Tibial nerve (tissue), 4 donors: ENCODE measurements around the gene MARS1. TPM values are rescaled to one million over a fixed set of nuclear protein-coding genes. Genes with fewer than 3 reads are reported as not detected.
"Not testable (repeated sequence)": the region's sequence is repeated elsewhere in the genome, so short reads cannot be mapped to it uniquely, and the experiment has no call there.

Experiments used
- DNase-seq, 2 donors: peaks; one replicate each; pipeline ENCODE4 v3.0.0-alpha.2; 2019; ENCODE audit warnings: low spot score in 2 of 2
- H3K27ac ChIP-seq, 4 donors: fragments of 200-600 bp; sonication (generic) in 3 of 4; one replicate each; pipeline ENCODE4 v1.5.1; 2017 to 2019; ENCODE audit warnings: mild to moderate bottlenecking in 1 of 4
- H3K27me3 ChIP-seq, 2 donors: fragments of 200-600 bp; sonication (generic) in 1 of 2; one replicate each; pipeline versions ENCODE4 v1.5.1 to v1.6.0; 2017 to 2019
- H3K36me3 ChIP-seq, 3 donors: fragments of 200-600 bp; sonication (generic); one replicate each; pipeline ENCODE4 v1.5.1; 2018 to 2019
- H3K4me1 ChIP-seq, 4 donors: fragments of 200-600 bp; sonication (generic) in 3 of 4; one replicate each; pipeline ENCODE4 v1.5.1; 2017 to 2019
- H3K4me3 ChIP-seq, 4 donors: fragments of 200-600 bp; sonication (generic) in 3 of 4; one replicate each; pipeline ENCODE4 v1.5.1; 2017 to 2019; ENCODE audit warnings: mild to moderate bottlenecking in 1 of 4, moderate library complexity in 1 of 4
- H3K9me3 ChIP-seq, 4 donors: fragments of 200-600 bp; sonication (generic) in 3 of 4; one replicate each; pipeline ENCODE4 v1.5.1; 2017 to 2019
- CTCF ChIP-seq, 5 experiments: fragments of 200-600 bp in 3 of 5; fragments of 450-650 bp in 2 of 5; sonication (generic) in 3 of 5; IDR thresholded peaks; one replicate each; pipeline ENCODE4 v1.5.1; 2016 to 2019; ENCODE audit warnings: antibody characterized with exemption in 5 of 5, mild to moderate bottlenecking in 3 of 5, moderate library complexity in 2 of 5
- EP300 ChIP-seq, 2 donors: sonication (generic); formaldehyde crosslinking; IDR thresholded peaks; one replicate each; pipeline ENCODE4 v1.6.1; 2017; ENCODE audit warnings: antibody characterized with exemption in 2 of 2, mild to moderate bottlenecking in 1 of 2
- POLR2A ChIP-seq, 2 donors: fragments of 450-650 bp; IDR thresholded peaks; one replicate each; pipeline ENCODE4 v1.6.1; 2017; ENCODE audit warnings: antibody characterized with exemption in 2 of 2, mild to moderate bottlenecking in 2 of 2, moderate library complexity in 2 of 2
- WGBS, 2 donors: methylation state at CpG; one replicate each; pipeline ENCODE4 v1.1.5; 2018; 5-methylcytosine and 5-hydroxymethylcytosine counted together
- total RNA-seq, 4 donors: library from RNA; depleted of rRNA; stranded (reverse); fragments of >200 nt; gene quantifications; one replicate each; pipeline ENCODE4 v1.1.0, GENCODE V29; 2016

MARS1 gene
- total RNA-seq: 100 to 1,000 TPM in 1 of 4 donors, 10 to 100 TPM in 3; 53.5 to 101 (median 74.2) TPM

DNA sequence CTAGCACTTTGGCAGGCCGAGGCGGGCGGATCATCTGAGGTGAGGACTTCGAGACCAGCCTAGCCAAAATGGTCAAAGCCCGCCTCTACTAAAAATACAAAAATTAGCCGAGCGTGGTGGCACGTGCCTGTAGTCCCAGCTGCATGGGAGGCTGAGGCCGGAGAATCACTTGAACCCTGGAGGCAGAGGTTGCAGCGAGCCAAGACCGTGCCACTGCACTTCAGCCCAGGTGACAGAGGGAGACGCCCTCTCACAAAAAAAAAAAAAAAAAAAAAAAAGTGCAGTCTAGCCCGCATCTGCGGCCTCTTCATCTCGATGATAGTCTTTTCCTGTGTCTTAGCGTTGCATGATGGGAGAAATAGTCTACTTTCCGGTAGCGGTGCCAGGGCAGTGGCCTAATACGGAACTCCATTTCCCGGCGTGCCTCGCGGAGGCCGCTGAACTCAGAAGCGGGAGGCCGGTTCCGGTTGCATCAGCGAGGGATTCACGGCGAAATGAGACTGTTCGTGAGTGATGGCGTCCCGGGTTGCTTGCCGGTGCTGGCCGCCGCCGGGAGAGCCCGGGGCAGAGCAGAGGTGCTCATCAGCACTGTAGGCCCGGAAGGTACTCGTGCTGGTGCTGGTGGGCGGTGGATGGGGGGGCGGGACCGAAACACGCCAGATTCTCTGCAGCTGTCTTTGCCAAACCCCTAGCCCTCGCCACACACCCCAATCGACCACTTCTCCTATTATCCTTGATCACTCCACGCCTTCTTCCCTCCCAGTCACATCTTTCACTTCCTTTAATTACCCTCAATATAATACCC, at the start of gene MARS1:
TSS of gene MARS1 (plus strand) at position 472 of the 805 bp plus-strand sequence. CDS start at position 495, 23 bp downstream.
- Histone ChIP-seq H3K4me1 (peaks cover 0 to 19% (median 12%) of the 10 kb centered on the region in 4 donors), H3K4me3 (peak within 1 kb of the TSS; percentile 66 to 90 (median 80)), H3K9me3 (no peaks in the 10 kb centered on the region), H3K27me3 (no peaks in the 10 kb centered on the region), H3K27ac (peak within 1 kb of the TSS; percentile 48 to 78 (median 69)), H3K36me3 (peaks cover 6 to 32% (median 7%) of the 10 kb centered on the region in 3 donors)
- DNase-seq: peak; percentile 86 to 96
- 7% methylated on average over 47 of the region's 47 CpGs for WGBS, 2 donors
- TF ChIP-seq POLR2A (IDR thresholded peaks at IDR 0.05) (peak; percentile 12 to 51), CTCF (IDR thresholded peaks at IDR 0.05) (peak in 2 of 5 experiments; percentile 33 to 46), EP300 (IDR thresholded peaks at IDR 0.05) (peak; percentile 75 to 89)

DNA sequence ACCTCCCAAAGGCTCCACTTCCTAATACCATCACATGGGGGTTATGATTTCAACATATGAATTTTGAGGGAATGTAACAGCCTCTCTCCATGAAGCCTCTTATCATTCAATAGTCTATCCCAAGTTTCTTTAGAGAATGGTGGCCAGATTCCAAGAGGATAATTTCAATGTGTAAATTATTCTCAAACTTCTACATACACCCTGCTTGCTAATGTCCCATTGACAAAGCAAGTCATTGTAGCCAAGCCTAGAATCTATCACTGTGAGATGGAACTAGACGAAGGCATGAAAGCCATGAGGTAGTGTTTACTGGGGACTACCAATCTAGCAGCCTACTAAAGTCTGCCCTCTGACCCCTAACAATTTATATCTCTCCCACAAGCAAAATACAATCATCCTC, 49.5 kb upstream of the MARS1 start:
- H3K27ac ChIP-seq: no peak overlapping the region
- H3K4me1 ChIP-seq: no peaks in the 10 kb centered on the region
- H3K9me3 ChIP-seq: peaks cover 0 to 7% (median 0%) of the 10 kb centered on the region in 4 donors
- DNase-seq: no peak
- no peaks in the 10 kb centered on the region for H3K36me3 ChIP-seq
- 23 to 53% methylated on average over 1 of the region's 1 CpG for WGBS, 2 donors
- TF ChIP-seq POLR2A (IDR thresholded peaks at IDR 0.05): no peak
- TF ChIP-seq CTCF (IDR thresholded peaks at IDR 0.05): no peak
- no peak for TF ChIP-seq EP300 (IDR thresholded peaks at IDR 0.05)
- no peak overlapping the region for H3K4me3 ChIP-seq
- H3K27me3 ChIP-seq: no peaks in the 10 kb centered on the region

- no peak for DNase-seq
- TF ChIP-seq CTCF (IDR thresholded peaks at IDR 0.05): no peak
- TF ChIP-seq EP300 (IDR thresholded peaks at IDR 0.05): no peak
- Histone ChIP-seq H3K36me3 (no peaks in the 10 kb centered on the region), H3K27ac (no peak overlapping the region), H3K4me1 (no peaks in the 10 kb centered on the region), H3K27me3 (no peaks in the 10 kb centered on the region), H3K9me3 (peaks cover 0 to 7% (median 0%) of the 10 kb centered on the region in 4 donors), H3K4me3 (no peak overlapping the region)
- WGBS, 2 donors: 67% methylated on average over 4 of the region's 4 CpGs
Observed at GRCh38 chr12:57439762-57440266, 48.1 kb upstream of the MARS1 start.

- not testable (repeated sequence) for H3K27me3 ChIP-seq, H3K27ac ChIP-seq, H3K4me1 ChIP-seq, H3K36me3 ChIP-seq, H3K9me3 ChIP-seq, DNase-seq, H3K4me3 ChIP-seq
- WGBS, 2 donors: 84 to 93% methylated on average over 2 of the region's 2 CpGs
Observed at GRCh38 chr12:57441393-57441792, 46.5 kb upstream of the MARS1 start.

- Histone ChIP-seq H3K27ac (no peak overlapping the region), H3K4me1 (no peaks in the 10 kb centered on the region), H3K9me3 (peaks cover 0 to 7% (median 0%) of the 10 kb centered on the region in 4 donors), H3K36me3 (no peaks in the 10 kb centered on the region), H3K4me3 (no peak overlapping the region), H3K27me3 (no peaks in the 10 kb centered on the region)
- no peak for DNase-seq
- WGBS, 2 donors: 50 to 82% methylated on average over 1 of the region's 1 CpG
- TF ChIP-seq POLR2A (IDR thresholded peaks at IDR 0.05) (no peak), EP300 (IDR thresholded peaks at IDR 0.05) (no peak), CTCF (IDR thresholded peaks at IDR 0.05) (no peak)
Observed at GRCh38 chr12:57441846-57442427, 45.9 kb upstream of the MARS1 start.

GRCh38 chr12:57444337-57444736, 43.5 kb upstream of the MARS1 start:
- H3K4me3 ChIP-seq, H3K4me1 ChIP-seq, H3K27ac ChIP-seq, H3K36me3 ChIP-seq, H3K27me3 ChIP-seq, DNase-seq, H3K9me3 ChIP-seq: not testable (repeated sequence)
- WGBS, 2 donors: 81% methylated on average over 6 of the region's 6 CpGs
